H1 (cell line): ENCODE data around the gene CCT5. TPM values are rescaled to one million over a fixed set of nuclear protein-coding genes. Genes with fewer than 3 reads are reported as not detected.

ENCODE experiments used
- CTCF ChIA-PET: fragments of 300-600 bp; sonication (Branson Sonifier 250); formaldehyde crosslinking; loops from one replicate; lab custom pipeline; 2021; ENCODE audit not compliant: partially characterized antibody; lab: Charles Lee
- POLR2A ChIA-PET: fragments of 300-600 bp; sonication (Branson Sonifier 250); formaldehyde crosslinking; loops from one replicate; lab custom pipeline; 2021; ENCODE audit warnings: inconsistent platforms; ENCODE audit not compliant: partially characterized antibody; lab: Charles Lee
- DNase-seq, 2 experiments: peaks; one replicate each; pipeline versions ENCODE4 v3.0.0 to v3.0.0-alpha.2; 2010 to 2022; ENCODE audit warnings: low spot score in 2 of 2, low read depth in 1 of 2, mixed read lengths in 1 of 2
- FAIRE-seq: peaks from 2 replicates; lab custom pipeline; 2011; peaks lifted over from hg19 to GRCh38; lab: Jason Lieb, UNC
- H2AFZ ChIP-seq: 2 replicates; pipeline ENCODE4 v1.8.1; 2012; ENCODE audit warnings: low read length, inconsistent platforms
- H2AK5ac ChIP-seq: 2 replicates; pipeline ENCODE4 v1.6.1; 2013; ENCODE audit warnings: low read depth, low read length
- H2BK120ac ChIP-seq: replicated peaks from 2 replicates; pipeline ENCODE3; 2013; ENCODE audit warnings: low read depth, low read length, inconsistent platforms
- H2BK12ac ChIP-seq: 2 replicates; pipeline ENCODE4 v1.6.1; 2013; ENCODE audit warnings: low read depth, low read length
- H2BK15ac ChIP-seq: 2 replicates; pipeline ENCODE4 v1.6.1; 2013; ENCODE audit warnings: low read length
- H2BK20ac ChIP-seq: 2 replicates; pipeline ENCODE4 v1.6.1; 2013; ENCODE audit warnings: low read length
- H2BK5ac ChIP-seq: 2 replicates; pipeline ENCODE4 v1.6.1; 2013; ENCODE audit warnings: low read depth, low read length
- H3K14ac ChIP-seq: 2 replicates; pipeline ENCODE4 v1.6.1; 2013; ENCODE audit warnings: inconsistent platforms; ENCODE audit not compliant: insufficient read length
- H3K18ac ChIP-seq: 2 replicates; pipeline ENCODE4 v1.6.1; 2013; ENCODE audit warnings: low read length; ENCODE audit errors: extremely low read depth
- H3K23ac ChIP-seq: 2 replicates; pipeline ENCODE4 v1.6.1; 2013; ENCODE audit warnings: inconsistent platforms; ENCODE audit not compliant: insufficient read length
- H3K23me2 ChIP-seq: 2 replicates; pipeline ENCODE4 v1.6.1; 2013; ENCODE audit warnings: low read depth, low read length
- H3K27ac ChIP-seq: 2 replicates; pipeline ENCODE4 v1.6.1; 2011; ENCODE audit warnings: low read depth, low read length, inconsistent platforms
- H3K27me3 ChIP-seq, 4 experiments: replicated peaks in 1 of 4; 1 replicate in 1 of 4; 2 replicates in 3 of 4; pipeline versions ENCODE4 v1.6.1 to v1.8.1; 2011 to 2013; ENCODE audit warnings: low read length in 3 of 4, mild to moderate bottlenecking in 3 of 4, inconsistent platforms in 2 of 4, mixed read lengths in 2 of 4, moderate library complexity in 1 of 4; ENCODE audit not compliant: control insufficient read depth in 3 of 4, insufficient read depth in 3 of 4; ENCODE audit errors: extremely low read depth in 1 of 4
- H3K36me3 ChIP-seq, 4 experiments: 2 replicates each; pipeline versions ENCODE4 v1.6.1 to v1.8.1; 2011 to 2013; ENCODE audit warnings: mild to moderate bottlenecking in 4 of 4, low read length in 3 of 4, moderate library complexity in 2 of 4, control low read depth in 1 of 4, inconsistent platforms in 1 of 4; ENCODE audit not compliant: insufficient read depth in 4 of 4, control insufficient read depth in 2 of 4
- H3K4ac ChIP-seq: replicated peaks from 2 replicates; pipeline ENCODE3; 2013; ENCODE audit warnings: low read length, low read depth, mixed read lengths, inconsistent platforms; ENCODE audit not compliant: insufficient read length
- H3K4me1 ChIP-seq, 4 experiments: replicated peaks in 1 of 4; 1 replicate in 1 of 4; 2 replicates in 3 of 4; pipeline versions ENCODE4 v1.6.1 to v1.8.1; 2011 to 2013; ENCODE audit warnings: low read length in 3 of 4, inconsistent platforms in 2 of 4, mixed read lengths in 1 of 4; ENCODE audit not compliant: insufficient read depth in 4 of 4, control insufficient read depth in 3 of 4
- H3K4me2 ChIP-seq, 2 experiments: 2 replicates each; pipeline versions ENCODE4 v1.6.1 to v1.8.1; 2011 to 2013; ENCODE audit warnings: low read depth in 2 of 2, low read length in 2 of 2, control low read depth in 1 of 2, inconsistent platforms in 1 of 2, mild to moderate bottlenecking in 1 of 2; ENCODE audit not compliant: insufficient read depth in 1 of 2
- H3K4me3 ChIP-seq, 4 experiments: fragments of 200-600, 300-600 bp in 1 of 4; sonication (generic), shearing (Covaris generic), sonication (Bioruptor Twin) in 1 of 4; 2 replicates each; pipeline versions ENCODE4 v1.5.1 to v1.8.1; 2011 to 2016; ENCODE audit warnings: low read length in 4 of 4, low read depth in 3 of 4, control low read depth in 2 of 4, inconsistent platforms in 2 of 4, mild to moderate bottlenecking in 2 of 4, mixed read lengths in 1 of 4, moderate library complexity in 1 of 4; ENCODE audit not compliant: insufficient read depth in 2 of 4; ENCODE audit errors: extremely low read depth in 1 of 4
- H3K56ac ChIP-seq: replicated peaks from 2 replicates; pipeline ENCODE3; 2013; ENCODE audit warnings: low read depth, mild to moderate bottlenecking, mixed read lengths, low read length, inconsistent platforms; ENCODE audit not compliant: insufficient read length
- H3K79me1 ChIP-seq: 2 replicates; pipeline ENCODE4 v1.6.1; 2013; ENCODE audit warnings: low read depth, low read length, control low read depth
- H3K79me2 ChIP-seq, 2 experiments: 2 replicates each; pipeline versions ENCODE4 v1.6.1 to v1.8.1; 2012 to 2013; ENCODE audit warnings: low read length in 2 of 2, mild to moderate bottlenecking in 2 of 2, inconsistent platforms in 1 of 2; ENCODE audit not compliant: insufficient read depth in 2 of 2, control insufficient read depth in 1 of 2
- H3K9ac ChIP-seq, 4 experiments: replicated peaks in 1 of 4; 1 replicate in 1 of 4; 2 replicates in 3 of 4; pipeline versions ENCODE4 v1.6.1 to v1.8.1; 2011 to 2013; ENCODE audit warnings: low read depth in 3 of 4, low read length in 3 of 4, control low read depth in 2 of 4, mild to moderate bottlenecking in 2 of 4, moderate library complexity in 2 of 4, inconsistent platforms in 1 of 4; ENCODE audit errors: extremely low read depth in 1 of 4
- H3K9me3 ChIP-seq, 2 experiments: 2 replicates each; pipeline versions ENCODE4 v1.6.1 to v1.8.1; 2012 to 2013; ENCODE audit warnings: mild to moderate bottlenecking in 2 of 2, moderate library complexity in 2 of 2, control low read depth in 1 of 2, inconsistent platforms in 1 of 2, low read depth in 1 of 2, low read length in 1 of 2, mixed read lengths in 1 of 2; ENCODE audit not compliant: insufficient read depth in 2 of 2
- H4K20me1 ChIP-seq, 2 experiments: replicated peaks in 1 of 2; 2 replicates each; pipeline versions ENCODE3 to v1.8.1; 2011 to 2013; ENCODE audit warnings: inconsistent platforms in 2 of 2, low read length in 2 of 2, mild to moderate bottlenecking in 1 of 2; ENCODE audit not compliant: insufficient read depth in 2 of 2, control insufficient read depth in 1 of 2
- H4K5ac ChIP-seq: 2 replicates; pipeline ENCODE4 v1.6.1; 2013; ENCODE audit warnings: low read length, low read depth, mixed read lengths, inconsistent platforms; ENCODE audit not compliant: insufficient read length
- H4K8ac ChIP-seq: 2 replicates; pipeline ENCODE4 v1.8.0; 2013; ENCODE audit warnings: mild to moderate bottlenecking, moderate library complexity, low read length, inconsistent platforms; ENCODE audit not compliant: insufficient read depth; ENCODE audit errors: extremely low read depth
- H4K91ac ChIP-seq: replicated peaks from 2 replicates; pipeline ENCODE3; 2013; ENCODE audit warnings: low read length, mixed read lengths, inconsistent platforms; ENCODE audit not compliant: insufficient read length
- BACH1 ChIP-seq: IDR thresholded peaks from 2 replicates; pipeline ENCODE4 v1.6.1; 2012; ENCODE audit warnings: low read length, improper control_type of control experiment
- CTCF ChIP-seq, 3 experiments: IDR thresholded peaks; 1 replicate in 2 of 3; 2 replicates in 1 of 3; pipeline versions ENCODE4 v1.5.1 to v1.6.1; 2011; ENCODE audit warnings: low read length in 3 of 3, mild to moderate bottlenecking in 3 of 3, inconsistent platforms in 2 of 3, low read depth in 1 of 3, moderate library complexity in 1 of 3; ENCODE audit not compliant: insufficient read depth in 1 of 3; ENCODE audit errors: control extremely low read depth in 1 of 3
- EGR1 ChIP-seq: IDR thresholded peaks from 2 replicates; pipeline ENCODE4 v1.6.1; 2011; ENCODE audit warnings: low read depth, low read length, borderline replicate concordance
- JUND ChIP-seq: IDR thresholded peaks from 2 replicates; pipeline ENCODE4 v1.6.1; 2011; ENCODE audit warnings: mild to moderate bottlenecking, improper control_type of control experiment, low read length
- MAFK ChIP-seq: IDR thresholded peaks from 2 replicates; pipeline ENCODE4 v1.6.1; 2012; ENCODE audit warnings: low read depth, mild to moderate bottlenecking, improper control_type of control experiment, low read length
- RNF2 ChIP-seq: fragments of 200-900, 300-1000 bp; sonication (generic); IDR thresholded peaks from 2 replicates; pipeline ENCODE4 v1.7.1; 2016; ENCODE audit warnings: borderline replicate concordance, low read depth, mild to moderate bottlenecking, antibody characterized with exemption, low read length; ENCODE audit not compliant: poor library complexity, severe bottlenecking; ENCODE audit errors: missing control alignments
- SP1 ChIP-seq: IDR thresholded peaks from 2 replicates; pipeline ENCODE4 v1.6.1; 2011; ENCODE audit warnings: low read depth, low read length
- SP2 ChIP-seq: IDR thresholded peaks from 2 replicates; pipeline ENCODE4 v1.6.1; 2012; ENCODE audit warnings: mild to moderate bottlenecking, low read length, inconsistent platforms
- TAF7 ChIP-seq: optimal IDR thresholded peaks from 2 replicates; pipeline ENCODE3; 2011; ENCODE audit warnings: low read depth, mild to moderate bottlenecking, inconsistent platforms, low read length, moderate library complexity, borderline replicate concordance
- ZNF274 ChIP-seq: IDR thresholded peaks from 2 replicates; pipeline ENCODE4 v1.7.0; 2012; ENCODE audit warnings: low read length, borderline replicate concordance; ENCODE audit errors: extremely low read depth
- WGBS, 2 experiments: shearing (Covaris generic) in 1 of 2; methylation state at CpG; one replicate each; pipeline versions ENCODE4 v1.1.6 to v1.1.7; 2013 to 2015; ENCODE audit warnings: low lambda C conversion rate in 2 of 2, mixed read lengths in 2 of 2, inconsistent platforms in 1 of 2, low coverage in 1 of 2, missing lambda C conversion rate in 1 of 2; ENCODE audit not compliant: insufficient replicate concordance in 2 of 2, insufficient coverage in 1 of 2, insufficient read length in 1 of 2; ENCODE audit errors: extremely low coverage in 1 of 2, missing lambda C conversion rate in 1 of 2; 5-methylcytosine and 5-hydroxymethylcytosine counted together
- polyA plus RNA-seq, 7 experiments: library from polyadenylated mRNA; depleted of rRNA in 3 of 7; stranded (reverse) in 5 of 7; unstranded in 2 of 7; fragments of >200 nt in 5 of 7; fragments of 200-250 nt in 2 of 7; gene quantifications; 1 replicate in 5 of 7; 2 replicates in 1 of 7; 4 replicates in 1 of 7; pipeline versions ENCODE4 v1.2.1 to v1.2.3, GENCODE V29; 2011 to 2013; ENCODE audit warnings: missing spikeins in 2 of 7, mixed read lengths in 2 of 7
- total RNA-seq: library from RNA; stranded (reverse); fragmentation: NEBNext Ultra II Directional; extraction: Animal tissue kit (Norgen Biotek cat#: 25700); gene quantifications from 2 replicates; pipeline ENCODE4 v1.2.1, GENCODE V29; 2021

The CCT5 gene
- total and polyA plus RNA-seq, 2 of the 8 experiments (the other 6 are each of a cell fraction or from before 2014, with no cell fraction given), result 425 to 549 TPM

DNA sequence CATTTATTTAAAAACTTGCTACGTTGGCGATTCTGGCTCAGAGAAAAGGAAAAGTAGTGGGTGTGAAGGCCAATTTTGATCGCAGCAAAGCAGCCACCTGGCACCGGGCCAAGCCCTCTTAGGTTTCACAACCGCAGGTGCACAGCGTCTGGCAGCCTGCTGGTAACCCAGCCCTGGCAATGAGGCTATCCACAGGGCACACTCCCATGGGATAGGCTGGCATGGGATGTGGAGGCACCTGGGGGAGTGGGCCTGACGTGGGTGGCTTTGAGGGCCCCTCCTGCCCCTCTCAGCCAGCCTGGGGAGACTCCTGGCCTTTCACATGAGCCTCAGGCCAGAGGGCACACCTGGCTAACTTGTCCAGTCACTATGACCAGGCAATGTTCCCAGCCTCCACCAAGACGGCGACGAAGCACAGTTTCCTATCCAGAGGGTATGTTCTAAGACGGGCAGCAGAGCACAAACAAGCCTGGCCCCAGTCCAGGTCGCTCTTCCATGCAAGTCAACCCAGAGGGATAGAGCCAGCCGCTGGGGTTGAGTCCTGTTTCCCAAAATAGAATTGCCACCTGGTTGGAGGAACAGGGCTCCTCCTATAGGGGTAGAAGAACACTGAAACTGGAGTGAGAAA lies 38.6 kb downstream of the CCT5 start:
- 93% methylated on average over 12 of the region's 13 CpGs; no CpG with 5 or more reads in 1 of the 2 experiments for WGBS, 2 experiments
- Histone ChIP-seq H3K14ac (no peak overlapping the region), H4K8ac (no peak overlapping the region), H2AK5ac (no peak overlapping the region), H3K79me1 (no peaks in the 10 kb centered on the region), H3K56ac (no peak overlapping the region), H2BK12ac (no peak overlapping the region), H3K4me3 (no peak overlapping the region), H3K4me1 (peaks cover 0 to 6% (median 0%) of the 10 kb centered on the region in 4 experiments; a peak in 3 of 7 replicates), H2AFZ (no peak overlapping the region), H2BK120ac (no peak overlapping the region), H4K91ac (no peak overlapping the region), H3K79me2 (no peaks in the 10 kb centered on the region), H2BK20ac (no peak overlapping the region), H4K5ac (no peak overlapping the region), H3K9me3 (no peaks in the 10 kb centered on the region), H3K27me3 (no peaks in the 10 kb centered on the region), H2BK5ac (no peak overlapping the region), H3K4me2 (no peak overlapping the region), H3K23ac (no peak overlapping the region), H3K23me2 (no peaks in the 10 kb centered on the region), H2BK15ac (no peak overlapping the region), H3K36me3 (no peaks in the 10 kb centered on the region; a peak in 1 of 8 replicates), H3K9ac (no peak overlapping the region), H3K4ac (no peak overlapping the region), H3K27ac (no peak overlapping the region), H3K18ac (no peak overlapping the region), H4K20me1 (no peaks in the 10 kb centered on the region)
- ChIA-PET CTCF (interaction anchor here (1.0 to 1.5 kb wide), 3 partner anchors 76 to 136 kb away, joined by 3 to 4 read pairs (median 4); no protein-coding TSS in a partner anchor), POLR2A (interaction anchor here (0.6 to 1.2 kb wide), 4 partner anchors 30 to 85 kb away, joined by 3 read pairs; partner anchors contain the start of gene MARCHF6)
- FAIRE-seq, result no peak
- DNase-seq, result no peak
- TF ChIP-seq CTCF (IDR thresholded peaks at IDR 0.05; ENCODE audit: control extremely low read depth in 1 of 3, insufficient read depth in 1 of 3, low read depth in 1 of 3, low read length in 3 of 3) (no peak), BACH1 (no peak), SP1 (no peak), SP2 (no peak), TAF7 (no peak), JUND (no peak), EGR1 (no peak), RNF2 (no peak), ZNF274 (no peak), MAFK (no peak)
